Measurements from ENCODE around the gene ANO9. TPM values are rescaled to one million over a fixed set of nuclear protein-coding genes. Genes with fewer than 3 reads are reported as not detected.
"Not testable (repeated sequence)": the region's sequence is repeated elsewhere in the genome, so short reads cannot be mapped to it uniquely, and the experiment has no call there.

The ANO9 gene
- total RNA-seq, 1 donor from 2014 or later, result 74.5 TPM

- intact Hi-C loops (cut with micrococcal nuclease), result no loop called here
Observed at GRCh38 chr11:472272-472671, 30.5 kb upstream of the ANO9 start.

DNA sequence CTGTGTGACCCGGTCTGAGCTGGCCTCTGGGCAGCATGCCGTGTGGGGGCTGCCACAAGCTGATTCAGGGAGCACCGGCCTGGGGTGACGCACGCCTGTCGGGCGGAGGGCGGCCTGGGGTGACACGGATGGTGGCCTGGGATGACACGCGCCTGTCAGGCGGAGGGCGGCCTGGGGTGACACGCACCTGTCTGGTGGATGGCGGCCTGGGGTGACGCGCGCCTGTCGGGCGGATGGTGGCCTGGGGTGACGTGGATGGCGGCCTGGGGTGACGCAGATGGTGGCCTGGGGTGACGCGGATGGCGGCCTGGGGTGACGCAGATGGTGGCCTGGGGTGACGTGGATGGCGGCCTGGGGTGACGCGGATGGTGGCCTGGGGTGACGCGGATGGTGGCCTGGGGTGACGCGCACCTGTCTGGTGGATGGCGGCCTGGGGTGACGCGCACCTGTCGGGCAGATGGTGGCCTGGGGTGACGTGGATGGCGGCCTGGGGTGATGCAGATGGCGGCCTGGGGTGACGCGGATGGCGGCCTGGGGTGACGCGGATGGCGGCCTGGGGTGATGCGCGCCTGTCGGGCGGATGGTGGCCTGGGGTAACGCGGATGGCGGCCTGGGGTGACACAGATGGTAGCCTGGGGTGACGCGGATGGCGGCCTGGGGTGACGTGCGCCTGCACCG, 29.8 kb upstream of the ANO9 start:
- intact Hi-C loops (cut with micrococcal nuclease), result no loop called here

DNA sequence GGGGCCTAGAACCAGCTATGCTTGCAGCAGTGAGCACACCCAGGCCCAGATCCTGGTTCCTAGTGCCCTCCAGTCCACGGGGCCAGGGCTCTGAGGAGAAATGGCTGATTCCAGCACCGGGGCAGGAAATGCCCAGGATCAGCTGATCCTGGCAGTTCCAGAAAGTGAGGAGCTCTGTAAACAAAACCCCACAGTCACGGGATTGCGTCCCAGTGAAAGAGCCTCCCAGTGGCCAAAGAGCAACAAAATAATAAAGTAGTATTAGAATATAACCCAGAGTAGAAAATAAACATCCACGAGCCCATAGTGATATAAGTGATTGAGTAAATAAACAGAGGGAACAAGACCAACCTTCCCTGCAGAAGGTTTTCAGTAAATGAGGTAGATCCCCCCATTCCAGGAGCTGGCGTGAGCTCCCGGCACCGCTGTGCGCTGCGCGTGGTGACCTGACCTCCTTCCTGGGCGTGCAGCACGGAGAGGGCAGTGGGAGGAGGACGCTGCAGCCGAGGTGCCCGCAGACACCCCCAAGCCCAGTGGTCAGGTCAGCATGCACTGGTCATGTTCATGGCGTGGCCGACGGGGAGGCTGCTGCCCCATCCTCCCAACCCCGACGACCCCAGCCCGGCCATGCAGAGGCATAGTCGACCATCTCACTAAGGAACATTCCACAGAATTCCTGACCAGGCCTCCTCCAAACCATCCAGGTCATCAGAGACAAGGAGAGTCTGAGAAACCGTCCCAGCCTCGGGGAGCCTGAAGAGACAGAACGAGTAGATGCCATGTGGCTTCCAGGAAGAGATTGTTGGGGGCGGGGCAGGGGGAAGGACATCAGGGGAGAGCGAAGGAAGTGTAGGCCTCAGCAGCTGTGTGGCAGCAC, 28.1 kb upstream of the ANO9 start:
- intact Hi-C loops (cut with micrococcal nuclease), result no loop called here

DNA sequence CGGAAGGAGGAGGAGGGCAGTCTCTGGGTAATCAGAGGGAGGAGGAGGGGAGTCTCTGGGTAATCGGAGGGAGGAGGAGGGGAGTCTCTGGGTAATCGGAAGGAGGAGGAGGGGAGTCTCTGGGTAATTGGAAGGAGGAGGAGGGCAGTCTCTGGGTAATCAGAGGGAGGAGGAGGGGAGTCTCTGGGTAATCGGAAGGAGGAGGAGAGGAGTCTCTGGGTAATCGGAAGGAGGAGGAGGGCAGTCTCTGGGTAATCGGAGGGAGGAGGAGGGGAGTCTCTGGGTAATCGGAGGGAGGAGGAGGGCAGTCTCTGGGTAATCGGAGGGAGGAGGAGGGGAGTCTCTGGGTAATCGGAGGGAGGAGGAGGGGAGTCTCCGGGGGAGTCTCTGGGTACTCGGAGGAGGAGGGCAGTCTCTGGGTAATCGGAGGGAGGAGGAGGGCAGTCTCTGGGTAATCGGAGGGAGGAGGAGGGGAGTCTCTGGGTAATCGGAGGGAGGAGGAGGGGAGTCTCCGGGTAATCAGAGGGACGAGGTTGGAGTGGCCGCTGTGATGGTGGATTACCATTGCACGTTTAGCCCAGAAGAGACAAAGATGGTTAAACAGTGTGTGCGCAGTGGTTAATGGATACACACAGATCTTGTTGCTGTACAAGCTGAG, 27.3 kb upstream of the ANO9 start:
- intact Hi-C loops (cut with micrococcal nuclease), result not testable (repeated sequence)

- intact Hi-C loops (cut with micrococcal nuclease), result no loop called here
Observed at GRCh38 chr11:468493-468892, 26.7 kb upstream of the ANO9 start.

DNA sequence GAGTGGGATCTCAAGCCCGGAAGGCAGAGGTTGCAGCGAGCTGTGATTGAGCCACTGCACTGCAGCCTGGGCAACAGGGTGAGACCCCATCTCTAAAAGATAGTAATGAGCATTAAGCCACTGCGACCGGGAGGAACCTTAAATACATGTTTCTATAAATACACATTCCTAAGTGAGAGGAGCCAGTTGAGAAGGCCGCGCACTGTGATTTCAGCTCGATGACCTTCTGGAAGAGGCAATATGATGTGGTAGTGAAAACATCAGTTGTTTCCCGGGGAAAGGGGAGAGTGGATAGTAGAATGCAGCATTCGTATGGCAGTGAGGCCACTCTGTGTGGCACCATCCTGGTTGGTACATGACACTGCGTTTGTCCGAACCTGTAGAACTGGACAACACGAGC, 26.2 kb upstream of the ANO9 start:
- intact Hi-C loops (cut with micrococcal nuclease), result no loop called here

- intact Hi-C loops (cut with micrococcal nuclease), result no loop called here
Observed at GRCh38 chr11:465896-466530, 24.2 kb upstream of the ANO9 start.

GRCh38 chr11:464316-464715, 22.5 kb upstream of the ANO9 start:
- intact Hi-C loops (cut with micrococcal nuclease), result no loop called here

- intact Hi-C loops (cut with micrococcal nuclease), result no loop called here
Observed at GRCh38 chr11:462107-462890, 20.5 kb upstream of the ANO9 start.

GRCh38 chr11:461626-462025, 19.8 kb upstream of the ANO9 start:
- intact Hi-C loops (cut with micrococcal nuclease), result no loop called here

GRCh38 chr11:460331-461199, 18.8 kb upstream of the ANO9 start:
- intact Hi-C loops (cut with micrococcal nuclease), result no loop called here

GRCh38 chr11:459511-460220, 17.9 kb upstream of the ANO9 start:
- intact Hi-C loops (cut with micrococcal nuclease), result no loop called here

- intact Hi-C loops (cut with micrococcal nuclease), result no loop called here
Observed at GRCh38 chr11:457111-457760, 15.4 kb upstream of the ANO9 start.

DNA sequence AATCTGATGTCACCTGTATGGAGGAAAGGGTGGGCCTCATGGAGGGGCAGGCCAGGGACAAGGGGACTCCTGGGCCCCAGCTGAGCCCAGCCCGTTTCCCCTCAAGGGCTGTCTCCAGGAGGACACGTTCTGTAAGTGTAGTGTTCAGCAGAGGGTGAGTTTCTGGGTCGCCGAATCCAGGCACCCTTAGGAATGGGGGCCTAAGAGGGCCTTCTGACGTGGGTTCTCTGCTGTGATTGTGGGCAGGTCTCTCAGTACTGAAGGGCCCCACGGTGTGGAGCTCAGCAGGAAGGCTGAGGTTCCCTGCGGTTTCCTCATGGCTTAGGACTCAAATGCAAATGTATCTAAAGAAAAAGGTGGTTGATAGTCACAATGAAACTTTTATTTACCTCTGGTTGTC, 14.7 kb upstream of the ANO9 start:
- intact Hi-C loops (cut with micrococcal nuclease), result no loop called here

GRCh38 chr11:455566-456147, 13.8 kb upstream of the ANO9 start:
- intact Hi-C loops (cut with micrococcal nuclease), result no loop called here

DNA sequence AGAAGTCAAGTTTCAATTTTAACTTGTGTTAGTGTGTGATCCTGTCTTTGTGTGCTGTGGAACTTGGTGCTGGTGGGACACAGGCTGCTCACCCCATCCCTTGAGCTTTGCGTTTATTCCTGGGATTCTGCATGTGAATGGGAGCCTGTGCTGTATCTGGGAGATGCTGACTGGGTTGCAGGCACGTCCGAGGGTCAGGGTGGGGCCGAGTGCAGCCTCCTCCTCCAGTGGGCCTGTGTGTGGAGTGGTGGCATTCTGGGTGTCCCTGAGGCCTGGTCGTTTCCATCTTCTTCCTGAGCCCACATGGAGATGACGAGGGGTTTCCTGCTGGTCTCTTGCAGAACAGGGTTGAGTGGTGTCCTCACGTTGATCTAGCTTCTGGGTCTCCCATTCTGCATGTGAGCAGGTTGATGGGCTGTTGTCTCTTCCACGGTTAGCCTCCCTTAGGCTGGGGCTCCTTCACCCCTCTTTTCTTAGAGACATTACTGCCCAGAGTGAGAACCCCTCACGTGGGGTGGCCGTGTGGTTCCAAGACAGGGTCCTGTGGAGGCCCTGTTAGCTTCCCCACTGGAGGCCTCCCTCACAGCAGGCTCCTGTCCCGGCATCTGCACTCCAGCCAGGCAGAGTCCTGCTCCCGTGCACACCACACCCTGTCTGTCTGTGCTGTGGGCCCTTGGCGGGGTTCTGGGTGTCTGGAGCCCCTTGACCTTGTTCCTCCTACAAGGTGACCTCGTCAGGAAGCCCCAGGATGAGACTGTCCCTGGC, 13.2 kb upstream of the ANO9 start:
- intact Hi-C loops (cut with micrococcal nuclease), result no loop called here

- intact Hi-C loops (cut with micrococcal nuclease), result no loop called here
Observed at GRCh38 chr11:454043-454442, 12.2 kb upstream of the ANO9 start.

DNA sequence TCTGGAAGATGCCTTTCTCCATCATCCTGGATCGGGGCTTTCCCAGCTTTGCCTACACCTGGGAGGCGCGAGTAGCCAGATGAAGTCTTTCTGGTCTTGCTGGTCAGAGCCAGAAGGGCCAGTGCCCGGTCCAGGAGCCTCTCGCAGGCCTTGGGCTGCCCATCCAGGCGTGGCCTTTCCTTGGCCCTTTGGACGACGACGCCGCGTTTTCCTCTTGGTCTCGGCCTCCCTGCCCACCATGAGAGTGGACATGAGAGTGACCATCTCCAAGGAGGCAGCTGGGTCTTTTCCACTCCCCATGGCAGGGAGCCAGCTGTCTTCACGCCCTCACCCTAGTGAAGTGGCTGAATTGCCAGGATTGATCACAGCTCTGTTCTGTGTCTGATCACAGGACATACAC, 11.8 kb upstream of the ANO9 start:
- intact Hi-C loops (cut with micrococcal nuclease), result no loop called here
